Measurements from ENCODE around the gene RLBP1. TPM values are rescaled to one million over a fixed set of nuclear protein-coding genes. Genes with fewer than 3 reads are reported as not detected.

Gene RLBP1
- total and polyA plus RNA-seq, 2 experiments from 2014 or later = not detected

- DNase-seq (ENCODE audit: low spot score) = no peak
- no peak overlapping the region for H3K4me2 ChIP-seq
Observed at GRCh38 chr15:89165677-89166076, 55.7 kb downstream of the RLBP1 start.

GRCh38 chr15:89164712-89165211 is 56.6 kb downstream of the RLBP1 start:
- Histone ChIP-seq H3K79me2 (no peaks in the 10 kb centered on the region), H3K4me3 (no peak overlapping the region), H3K4me2 (peak overlapping the region; percentile 11), H3K9me2 (replicated peaks; ENCODE audit: insufficient read depth) (no peaks in the 10 kb centered on the region), H3K27ac (no peak overlapping the region), H3K9me3 (ENCODE audit: low read depth) (no peaks in the 10 kb centered on the region), H2AFZ (no peak overlapping the region), H3K27me3 (no peaks in the 10 kb centered on the region), H4K20me1 (ENCODE audit: insufficient read depth, poor library complexity, severe bottlenecking) (no peaks in the 10 kb centered on the region), H3K36me3 (replicated peaks; ENCODE audit: insufficient read depth, low read depth) (no peaks in the 10 kb centered on the region), H3K4me1 (ENCODE audit: insufficient read depth) (peaks cover 30% of the 10 kb centered on the region)
- no peak for DNase-seq (ENCODE audit: low spot score)
- TF ChIP-seq CTCF (IDR thresholded peaks at IDR 0.05; ENCODE audit: poor library complexity) = no peak
- TF ChIP-seq EZH2 (IDR thresholded peaks at IDR 0.05; ENCODE audit: borderline replicate concordance) = no peak
- no peak for TF ChIP-seq EZH2phosphoT487 (IDR thresholded peaks at IDR 0.05; ENCODE audit: low read depth, severe bottlenecking, unreplicated experiment)
- WGBS (ENCODE audit: low lambda C conversion rate, missing lambda C conversion rate) = 61% methylated on average over 7 of the region's 7 CpGs

More at GRCh38 chr15:89165677-89166076, 55.7 kb downstream of the RLBP1 start:
- TF ChIP-seq EZH2phosphoT487 (IDR thresholded peaks at IDR 0.05; ENCODE audit: low read depth, severe bottlenecking, unreplicated experiment) (no peak), EZH2 (IDR thresholded peaks at IDR 0.05; ENCODE audit: borderline replicate concordance) (no peak), CTCF (IDR thresholded peaks at IDR 0.05; ENCODE audit: poor library complexity) (no peak)
- Histone ChIP-seq H3K79me2 (no peaks in the 10 kb centered on the region), H2AFZ (no peak overlapping the region), H3K27ac (no peak overlapping the region), H3K36me3 (replicated peaks; ENCODE audit: insufficient read depth, low read depth) (no peaks in the 10 kb centered on the region), H3K9me2 (replicated peaks; ENCODE audit: insufficient read depth) (no peaks in the 10 kb centered on the region), H4K20me1 (ENCODE audit: insufficient read depth, poor library complexity, severe bottlenecking) (no peaks in the 10 kb centered on the region), H3K4me3 (no peak overlapping the region), H3K4me1 (ENCODE audit: insufficient read depth) (peaks cover 30% of the 10 kb centered on the region), H3K27me3 (no peaks in the 10 kb centered on the region), H3K9me3 (ENCODE audit: low read depth) (no peaks in the 10 kb centered on the region)
- 32% methylated on average over 2 of the region's 2 CpGs for WGBS (ENCODE audit: low lambda C conversion rate, missing lambda C conversion rate)

- Histone ChIP-seq H4K20me1 (ENCODE audit: insufficient read depth, poor library complexity, severe bottlenecking) (no peaks in the 10 kb centered on the region), H3K4me2 (no peak overlapping the region), H2AFZ (no peak overlapping the region), H3K9me3 (ENCODE audit: low read depth) (no peaks in the 10 kb centered on the region), H3K36me3 (replicated peaks; ENCODE audit: insufficient read depth, low read depth) (no peaks in the 10 kb centered on the region), H3K27ac (no peak overlapping the region), H3K9me2 (replicated peaks; ENCODE audit: insufficient read depth) (no peaks in the 10 kb centered on the region), H3K79me2 (no peaks in the 10 kb centered on the region), H3K27me3 (no peaks in the 10 kb centered on the region), H3K4me1 (ENCODE audit: insufficient read depth) (peaks cover 30% of the 10 kb centered on the region), H3K4me3 (no peak overlapping the region)
- no peak for TF ChIP-seq CTCF (IDR thresholded peaks at IDR 0.05; ENCODE audit: poor library complexity)
- TF ChIP-seq EZH2 (IDR thresholded peaks at IDR 0.05; ENCODE audit: borderline replicate concordance) = no peak
- TF ChIP-seq EZH2phosphoT487 (IDR thresholded peaks at IDR 0.05; ENCODE audit: low read depth, severe bottlenecking, unreplicated experiment) = no peak
- 79% methylated on average over 5 of the region's 5 CpGs for WGBS (ENCODE audit: low lambda C conversion rate, missing lambda C conversion rate)
- no peak for DNase-seq (ENCODE audit: low spot score)
Observed at GRCh38 chr15:89163271-89164055, 57.9 kb downstream of the RLBP1 start.
